ENCODE data around the gene TMEM107. TPM values are rescaled to one million over a fixed set of nuclear protein-coding genes. Genes with fewer than 3 reads are reported as not detected.
A peak's percentile ranks its signal among the peaks of the same experiment; 100 is the strongest.

TMEM107 gene
- total and polyA plus RNA-seq, 2 donors (not counting 1 experiment from before 2014, with no cell fraction given), result 9.8 to 36.0 TPM

DNA sequence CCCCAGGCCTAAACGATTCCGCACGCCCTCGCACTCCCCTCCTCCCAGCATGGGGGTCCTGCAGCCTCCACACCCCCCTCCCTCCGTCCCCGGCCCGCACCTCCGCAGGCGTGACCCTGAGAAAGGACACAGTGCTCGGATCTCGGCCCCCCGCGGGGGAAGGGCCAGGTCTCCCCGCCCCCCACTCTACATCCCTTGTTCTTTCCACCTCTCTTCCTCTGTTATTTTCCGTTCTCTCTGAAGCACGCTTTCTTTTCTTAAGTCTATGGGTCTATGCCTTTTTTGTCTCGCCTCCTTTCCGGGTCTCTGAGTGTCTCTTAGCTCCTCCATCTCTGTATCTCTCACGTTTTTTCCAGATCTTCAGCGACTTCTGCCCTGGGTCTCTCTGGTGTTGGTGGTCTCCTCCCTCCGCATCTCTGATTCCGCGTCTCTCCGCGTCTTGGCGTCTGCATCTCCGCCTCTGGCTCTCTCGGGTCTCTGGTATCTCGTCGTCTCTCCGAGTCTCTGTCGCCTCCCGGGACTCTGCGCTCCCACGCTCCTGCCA, 50.2 kb downstream of the TMEM107 start:
- H3K36me3 ChIP-seq (ENCODE audit: control insufficient read depth, insufficient read depth, low read length), result no peaks in the 10 kb centered on the region
- peak overlapping the region; percentile 50 for H3K9ac ChIP-seq (ENCODE audit: insufficient read depth, low read length)
- peak overlapping the region; percentile 94 for H3K4me2 ChIP-seq (ENCODE audit: extremely low read depth, insufficient read depth, low read length)
- H3K27ac ChIP-seq (ENCODE audit: insufficient read depth, low read length), result peak overlapping the region; percentile 26
- H3K9me3 ChIP-seq (ENCODE audit: control insufficient read depth, insufficient read depth, low read depth, low read length), result no peaks in the 10 kb centered on the region
- peak in 1 of 2 donors; percentile 34 for DNase-seq (ENCODE audit: low read depth in 2 of 2)
- peak overlapping the region; percentile 94 for H2AFZ ChIP-seq (ENCODE audit: low read length)
- TF ChIP-seq EZH2 (IDR thresholded peaks at IDR 0.05; ENCODE audit: low read length, missing control alignments), result no peak
- TF ChIP-seq, protein P1, sequence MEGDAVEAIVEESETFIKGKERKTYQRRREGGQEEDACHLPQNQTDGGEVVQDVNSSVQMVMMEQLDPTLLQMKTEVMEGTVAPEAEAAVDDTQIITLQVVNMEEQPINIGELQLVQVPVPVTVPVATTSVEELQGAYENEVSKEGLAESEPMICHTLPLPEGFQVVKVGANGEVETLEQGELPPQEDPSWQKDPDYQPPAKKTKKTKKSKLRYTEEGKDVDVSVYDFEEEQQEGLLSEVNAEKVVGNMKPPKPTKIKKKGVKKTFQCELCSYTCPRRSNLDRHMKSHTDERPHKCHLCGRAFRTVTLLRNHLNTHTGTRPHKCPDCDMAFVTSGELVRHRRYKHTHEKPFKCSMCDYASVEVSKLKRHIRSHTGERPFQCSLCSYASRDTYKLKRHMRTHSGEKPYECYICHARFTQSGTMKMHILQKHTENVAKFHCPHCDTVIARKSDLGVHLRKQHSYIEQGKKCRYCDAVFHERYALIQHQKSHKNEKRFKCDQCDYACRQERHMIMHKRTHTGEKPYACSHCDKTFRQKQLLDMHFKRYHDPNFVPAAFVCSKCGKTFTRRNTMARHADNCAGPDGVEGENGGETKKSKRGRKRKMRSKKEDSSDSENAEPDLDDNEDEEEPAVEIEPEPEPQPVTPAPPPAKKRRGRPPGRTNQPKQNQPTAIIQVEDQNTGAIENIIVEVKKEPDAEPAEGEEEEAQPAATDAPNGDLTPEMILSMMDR (conservative IDR thresholded peaks at IDR 0.05 in 1 of 2, IDR thresholded peaks at IDR 0.05 in 1 of 2; ENCODE audit: low read depth in 1 of 2, low read length in 2 of 2), result no peak
- no peaks in the 10 kb centered on the region for H3K27me3 ChIP-seq (ENCODE audit: control insufficient read depth, insufficient read depth, low read length)
- no peaks in the 10 kb centered on the region for H4K20me1 ChIP-seq (ENCODE audit: control insufficient read depth, extremely low read depth, insufficient read depth, low read length)
- peaks cover 5% of the 10 kb centered on the region for H3K4me1 ChIP-seq (ENCODE audit: control insufficient read depth, extremely low read depth, insufficient read depth, low read length)
- no peaks in the 10 kb centered on the region for H3K79me2 ChIP-seq (ENCODE audit: control insufficient read depth, insufficient read depth, low read length)
- H3K4me3 ChIP-seq (replicated peaks in 1 of 4; ENCODE audit: control extremely low read depth in 1 of 4, insufficient read depth in 1 of 4, low read depth in 3 of 4, low read length in 4 of 4), result peak overlapping the region; percentile 62 to 90 (median 78)

DNA sequence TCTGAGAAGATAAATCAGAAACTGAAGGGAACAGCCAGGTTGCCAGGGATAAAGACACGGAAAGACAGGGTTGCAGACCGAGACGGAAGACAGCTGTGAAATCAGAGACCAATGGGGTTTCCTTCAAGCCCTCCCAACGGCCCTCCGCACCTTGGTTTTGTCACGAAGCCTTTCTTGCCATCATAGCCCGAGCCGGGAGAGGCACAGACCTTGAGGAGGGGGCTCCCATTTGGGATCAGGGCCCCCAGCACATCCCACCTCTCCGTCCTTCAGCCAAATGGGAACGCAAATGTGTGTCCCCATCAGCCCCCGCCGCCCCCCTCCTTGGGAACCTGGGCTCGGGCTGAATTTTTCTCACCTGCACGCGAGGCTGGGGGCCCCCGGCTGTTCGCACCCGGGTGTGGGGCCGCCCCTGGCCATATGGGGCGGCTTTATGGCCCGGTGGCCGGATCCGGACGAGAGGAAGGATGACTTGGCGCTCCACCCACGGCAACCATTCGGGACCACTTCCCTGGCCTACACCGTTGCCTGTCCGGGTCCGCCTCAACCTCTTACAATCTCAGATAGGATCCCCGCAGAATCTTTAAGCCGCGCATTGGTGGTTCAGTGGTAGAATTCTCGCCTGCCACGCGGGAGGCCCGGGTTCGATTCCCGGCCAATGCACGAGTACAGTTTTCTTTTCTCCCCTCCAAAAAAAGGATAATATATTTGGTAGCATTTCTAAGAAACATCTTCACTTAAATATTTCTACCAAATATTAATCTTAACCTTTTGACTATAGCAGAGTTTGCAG, 50.8 kb downstream of the TMEM107 start:
- peak; percentile 27 for TF ChIP-seq EZH2 (IDR thresholded peaks at IDR 0.05; ENCODE audit: low read length, missing control alignments)
- TF ChIP-seq, protein P1 (conservative IDR thresholded peaks at IDR 0.05 in 1 of 2, IDR thresholded peaks at IDR 0.05 in 1 of 2; ENCODE audit: low read depth in 1 of 2, low read length in 2 of 2), result no peak
- H3K4me2 ChIP-seq (ENCODE audit: extremely low read depth, insufficient read depth, low read length), result peak overlapping the region; percentile 94
- H3K27me3 ChIP-seq (ENCODE audit: control insufficient read depth, insufficient read depth, low read length), result no peaks in the 10 kb centered on the region
- H3K36me3 ChIP-seq (ENCODE audit: control insufficient read depth, insufficient read depth, low read length), result no peaks in the 10 kb centered on the region
- peak overlapping the region; percentile 65 to 90 (median 78) for H3K4me3 ChIP-seq (replicated peaks in 1 of 4; ENCODE audit: control extremely low read depth in 1 of 4, insufficient read depth in 1 of 4, low read depth in 3 of 4, low read length in 4 of 4)
- DNase-seq (ENCODE audit: low read depth in 2 of 2), result peak; percentile 43 to 72
- H3K9me3 ChIP-seq (ENCODE audit: control insufficient read depth, insufficient read depth, low read depth, low read length), result no peaks in the 10 kb centered on the region
- peaks cover 5% of the 10 kb centered on the region for H3K4me1 ChIP-seq (ENCODE audit: control insufficient read depth, extremely low read depth, insufficient read depth, low read length)
- H2AFZ ChIP-seq (ENCODE audit: low read length), result no peak overlapping the region
- H3K9ac ChIP-seq (ENCODE audit: insufficient read depth, low read length), result peak overlapping the region; percentile 25
- no peak overlapping the region for H3K27ac ChIP-seq (ENCODE audit: insufficient read depth, low read length)
- no peaks in the 10 kb centered on the region for H4K20me1 ChIP-seq (ENCODE audit: control insufficient read depth, extremely low read depth, insufficient read depth, low read length)
- no peaks in the 10 kb centered on the region for H3K79me2 ChIP-seq (ENCODE audit: control insufficient read depth, insufficient read depth, low read length)

DNA sequence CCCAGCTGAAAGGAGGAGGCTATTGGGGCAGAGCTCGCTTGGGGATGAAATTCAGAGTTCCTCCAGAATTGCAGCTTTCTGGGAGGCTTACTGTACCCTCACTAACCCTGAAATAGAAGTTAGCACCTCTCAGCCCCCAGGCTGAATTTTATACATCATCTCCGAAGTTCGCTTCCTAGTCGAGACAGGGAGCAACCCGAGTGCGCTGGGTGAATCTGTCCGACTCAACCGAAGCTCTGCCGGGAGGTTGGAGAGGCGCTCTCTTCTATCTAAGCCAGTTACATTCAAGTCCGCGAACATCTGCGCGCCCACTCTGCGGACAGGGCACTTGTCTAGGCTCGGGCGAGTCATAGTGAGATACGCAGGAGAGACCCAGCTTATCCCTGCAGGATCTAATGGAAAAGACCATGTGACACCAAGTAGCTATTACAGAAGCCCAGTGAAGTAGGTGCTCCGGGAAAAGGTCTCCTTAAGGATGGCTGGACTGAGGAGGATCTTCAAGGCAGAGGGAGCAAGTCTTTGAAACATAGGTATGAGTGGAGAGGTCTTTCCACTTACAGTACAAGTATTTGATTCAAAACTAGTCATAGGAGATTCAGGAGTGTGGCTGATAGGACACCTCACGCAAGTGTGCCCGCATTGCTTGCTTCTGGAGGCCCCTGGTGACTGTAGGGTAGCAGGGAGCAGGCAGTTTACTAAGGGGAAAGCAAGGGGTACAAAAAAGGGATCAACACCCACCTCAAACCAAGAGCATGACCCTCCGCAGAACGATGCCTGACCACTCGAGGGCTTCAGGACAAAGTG, 51.6 kb downstream of the TMEM107 start:
- H3K27me3 ChIP-seq (ENCODE audit: control insufficient read depth, insufficient read depth, low read length), result no peaks in the 10 kb centered on the region
- no peaks in the 10 kb centered on the region for H4K20me1 ChIP-seq (ENCODE audit: control insufficient read depth, extremely low read depth, insufficient read depth, low read length)
- H3K9me3 ChIP-seq (ENCODE audit: control insufficient read depth, insufficient read depth, low read depth, low read length), result no peaks in the 10 kb centered on the region
- H3K4me1 ChIP-seq (ENCODE audit: control insufficient read depth, extremely low read depth, insufficient read depth, low read length), result peaks cover 5% of the 10 kb centered on the region
- H2AFZ ChIP-seq (ENCODE audit: low read length), result no peak overlapping the region
- DNase-seq (ENCODE audit: low read depth in 2 of 2), result peak; percentile 11 to 35
- no peak overlapping the region for H3K27ac ChIP-seq (ENCODE audit: insufficient read depth, low read length)
- no peak overlapping the region for H3K9ac ChIP-seq (ENCODE audit: insufficient read depth, low read length)
- peak overlapping the region; percentile 62 to 90 (median 64) for H3K4me3 ChIP-seq (replicated peaks in 1 of 4; ENCODE audit: control extremely low read depth in 1 of 4, insufficient read depth in 1 of 4, low read depth in 3 of 4, low read length in 4 of 4)
- no peaks in the 10 kb centered on the region for H3K36me3 ChIP-seq (ENCODE audit: control insufficient read depth, insufficient read depth, low read length)
- H3K79me2 ChIP-seq (ENCODE audit: control insufficient read depth, insufficient read depth, low read length), result no peaks in the 10 kb centered on the region
- peak overlapping the region; percentile 89 for H3K4me2 ChIP-seq (ENCODE audit: extremely low read depth, insufficient read depth, low read length)
- TF ChIP-seq, protein P1 (conservative IDR thresholded peaks at IDR 0.05 in 1 of 2, IDR thresholded peaks at IDR 0.05 in 1 of 2; ENCODE audit: low read depth in 1 of 2, low read length in 2 of 2), result no peak
- TF ChIP-seq EZH2 (IDR thresholded peaks at IDR 0.05; ENCODE audit: low read length, missing control alignments), result no peak

Data from fibroblast of lung (primary cell).